ENCODE results near the gene FGD3.

FGD3 gene

GRCh38 chr9:93085676-93086075 is 138.4 kb downstream of the FGD3 start:
- DNase-seq (ENCODE audit: extremely low spot score): no peak
- ChIA-PET CTCF (no interaction called here), POLR2A (no interaction called here)
- TF ChIP-seq ARNT (IDR thresholded peaks at IDR 0.05) (no peak), BHLHE40 (IDR thresholded peaks at IDR 0.05; ENCODE audit: borderline replicate concordance) (no peak), HDGF (IDR thresholded peaks at IDR 0.05; ENCODE audit: borderline replicate concordance) (no peak), L3MBTL2 (conservative IDR thresholded peaks at IDR 0.05) (no peak), SP1 (IDR thresholded peaks at IDR 0.05) (no peak), FOXM1 (IDR thresholded peaks at IDR 0.05; ENCODE audit: borderline replicate concordance) (no peak), LEF1 (IDR thresholded peaks at IDR 0.05; ENCODE audit: borderline replicate concordance) (no peak), ELF4 (IDR thresholded peaks at IDR 0.05) (no peak), NFRKB (IDR thresholded peaks at IDR 0.05) (no peak), TARDBP (IDR thresholded peaks at IDR 0.05) (no peak), CTBP1 (IDR thresholded peaks at IDR 0.05; ENCODE audit: borderline replicate concordance) (no peak), FOXA1 (IDR thresholded peaks at IDR 0.05) (no peak), ZNF384 (IDR thresholded peaks at IDR 0.05) (no peak), FOXK2 (IDR thresholded peaks at IDR 0.05) (no peak), PKNOX1 (IDR thresholded peaks at IDR 0.05) (no peak), SUZ12 (IDR thresholded peaks at IDR 0.05) (no peak)

Data from HEK293T (cell line).